NCI-H1930 (cell line): ENCODE data around the gene PGA4.
"Not testable (repeated sequence)": the region's sequence is repeated elsewhere in the genome, so short reads cannot be mapped to it uniquely, and the experiment has no call there.

Source experiments
- DNase-seq, 2 experiments: peaks; one replicate each; lab custom pipeline; 2025; lab: John Stamatoyannopoulos, UW

Gene PGA4

DNA sequence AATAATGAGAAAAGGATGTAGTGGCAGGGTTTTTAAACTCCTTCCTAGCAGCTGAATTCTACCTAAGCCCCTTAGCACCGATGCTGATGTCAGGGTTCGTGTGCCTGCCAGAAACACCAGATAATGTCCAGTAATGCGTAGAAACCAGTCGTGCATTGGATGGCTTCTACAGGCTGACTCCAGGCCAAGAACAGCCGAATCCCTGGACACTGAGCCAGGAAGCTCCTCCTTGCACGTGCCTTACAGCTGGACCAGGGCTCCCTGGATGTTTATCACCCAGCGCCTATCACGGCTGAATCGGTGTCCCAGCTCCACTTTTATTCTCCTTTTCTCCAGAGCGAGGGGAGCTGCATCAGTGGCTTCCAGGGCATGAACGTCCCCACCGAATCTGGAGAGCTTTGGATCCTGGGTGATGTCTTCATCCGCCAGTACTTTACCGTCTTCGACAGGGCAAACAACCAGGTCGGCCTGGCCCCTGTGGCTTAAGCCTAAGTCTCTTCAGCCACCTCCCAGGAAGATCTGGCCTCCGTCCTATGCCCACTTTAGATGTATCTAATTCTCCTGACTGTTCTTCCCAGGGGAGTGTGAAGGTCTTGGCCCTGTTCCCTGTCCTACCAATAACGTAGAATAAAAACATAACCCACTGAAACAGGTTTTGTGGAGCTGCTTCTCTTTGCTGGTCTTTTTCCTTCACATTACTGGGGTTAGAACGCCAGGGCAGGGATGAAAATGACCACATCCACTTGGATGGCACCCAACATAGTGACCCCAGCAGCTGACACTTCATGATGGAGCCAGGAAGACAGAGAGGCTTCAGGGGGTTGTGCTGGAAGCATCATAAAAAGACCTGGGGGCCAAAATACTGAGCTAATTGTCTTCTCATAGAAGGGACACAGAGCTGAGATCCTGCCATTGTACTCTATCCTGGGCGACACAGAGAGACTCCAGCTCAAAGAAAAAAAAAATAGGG lies 28.9 kb downstream of the PGA4 start:
- DNase-seq: not testable (repeated sequence)

DNA sequence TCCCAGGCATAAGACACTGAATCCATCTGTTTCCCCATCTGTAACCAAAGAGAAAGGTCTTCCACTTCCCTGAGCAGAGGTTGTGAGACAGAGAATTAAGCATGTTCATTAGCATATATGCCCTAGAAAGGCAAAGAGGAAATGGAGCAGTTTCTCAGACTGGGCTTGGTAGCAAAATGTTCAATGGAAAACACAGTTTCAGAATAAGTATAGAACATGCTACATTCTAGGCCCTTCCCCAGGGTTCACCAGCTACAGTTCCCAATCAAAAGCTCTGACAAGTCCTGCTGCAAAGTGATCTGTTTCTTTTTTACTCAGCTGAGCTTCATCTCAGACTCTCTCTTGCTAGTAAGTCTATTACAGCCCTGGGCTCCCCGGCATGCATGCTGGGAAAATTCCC lies 30.2 kb downstream of the PGA4 start:
- not testable (repeated sequence) for DNase-seq

DNA sequence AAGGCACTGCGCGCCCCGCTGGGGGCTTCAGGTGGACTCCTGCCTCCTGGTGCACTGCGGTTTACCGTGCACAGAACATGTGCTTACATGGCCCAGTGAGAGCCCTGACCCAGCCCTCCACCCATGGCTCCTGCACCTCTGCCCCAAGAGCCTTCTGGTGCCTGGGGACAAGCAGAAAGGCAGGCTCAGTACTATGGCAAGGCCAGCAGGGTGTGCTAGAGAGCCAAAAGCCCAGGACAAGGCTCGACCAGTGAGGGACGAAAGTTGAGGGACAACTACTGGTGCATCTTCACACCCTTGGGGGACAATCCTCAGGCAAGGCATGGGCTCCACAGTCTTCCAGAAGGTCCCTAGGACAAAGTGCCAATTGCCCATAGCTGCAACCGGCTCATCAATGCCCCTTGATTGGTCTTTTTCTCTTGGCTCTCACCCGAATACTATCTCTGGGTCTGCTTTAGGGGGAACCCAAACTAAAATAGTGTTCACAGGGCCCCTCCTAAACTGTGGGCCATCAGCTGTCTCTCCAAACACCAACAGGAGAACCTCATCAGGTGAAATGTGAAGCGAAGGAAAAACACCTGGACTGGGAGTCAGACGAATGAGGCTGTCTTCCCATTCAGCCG lies 32.4 kb downstream of the PGA4 start:
- peak in 1 of 2 experiments; percentile 18 for DNase-seq

DNA sequence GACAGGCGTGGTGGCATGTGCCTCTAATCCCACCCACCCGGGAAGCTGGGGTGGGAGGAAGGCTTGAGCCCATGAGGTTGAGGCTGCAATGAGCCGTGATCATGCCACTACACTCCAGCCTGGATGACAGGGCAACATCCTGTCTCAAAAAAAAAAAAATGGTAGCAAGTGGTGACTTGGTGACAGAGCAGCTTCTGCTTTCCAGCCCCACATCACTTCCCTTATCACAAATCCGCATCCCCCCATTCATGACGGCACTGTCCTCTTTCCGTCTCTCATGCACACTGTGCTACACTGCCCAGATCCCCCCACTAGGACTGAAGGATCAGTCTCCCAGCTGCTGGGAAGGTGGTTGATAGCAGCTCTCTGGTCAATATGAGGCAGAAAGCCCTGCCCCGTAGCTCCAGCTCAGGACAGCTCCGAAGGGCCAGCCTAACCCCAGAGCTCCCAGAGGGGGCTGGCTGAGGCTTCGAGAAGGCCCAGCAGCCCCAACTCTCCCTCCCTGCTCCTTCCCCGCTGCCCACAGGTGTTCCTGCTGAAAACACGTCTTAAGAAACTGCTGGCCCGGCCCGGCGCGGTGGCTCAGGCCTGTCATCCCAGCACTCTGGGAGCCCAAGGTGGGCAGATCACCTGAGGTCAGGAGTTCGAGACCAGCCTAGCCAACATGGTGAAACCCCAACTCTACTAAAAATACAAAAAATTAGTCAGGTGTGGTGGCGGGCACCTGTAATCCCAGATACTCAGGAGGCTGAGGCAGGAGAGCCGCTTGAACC lies 34.7 kb downstream of the PGA4 start:
- DNase-seq: no peak

DNA sequence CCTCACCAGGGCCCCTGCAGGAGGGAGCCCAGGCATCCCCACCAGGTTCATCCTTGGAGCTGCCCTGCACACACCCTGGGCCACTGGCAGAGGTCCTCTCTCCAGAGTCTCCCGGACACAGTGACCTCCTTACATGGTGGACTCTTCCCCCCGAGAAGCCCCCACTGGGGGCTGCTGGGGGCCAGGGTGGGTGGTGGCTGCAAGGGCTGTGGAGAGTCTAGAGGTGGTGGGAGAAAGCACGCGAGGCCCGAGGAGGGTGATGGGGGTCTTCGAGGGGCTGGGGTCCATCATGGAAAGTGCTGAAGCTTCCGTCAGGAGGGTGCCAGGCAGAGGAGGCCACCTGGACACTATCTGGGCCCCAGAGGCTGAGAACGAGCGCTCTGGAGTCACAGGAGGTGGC lies 36.4 kb downstream of the PGA4 start:
- DNase-seq: no peak

DNA sequence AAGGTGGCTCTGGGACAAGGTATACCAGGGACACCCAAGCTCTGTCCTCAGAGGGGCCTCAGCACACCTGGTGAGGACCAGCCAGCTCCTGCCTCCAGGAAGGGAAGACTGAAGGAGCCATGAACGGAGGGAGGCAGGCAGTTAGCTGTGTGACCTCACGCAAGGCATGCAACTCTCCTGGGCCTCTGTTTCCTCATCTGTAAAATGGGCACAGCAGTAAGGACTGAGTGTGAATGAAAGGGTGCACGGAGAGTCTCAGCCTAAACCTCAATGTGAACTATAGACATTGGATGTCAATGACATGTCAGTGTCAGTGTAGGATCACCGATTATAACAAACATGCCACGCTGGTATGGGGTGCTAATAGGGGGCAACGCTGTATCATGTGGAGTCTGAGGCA lies 37.2 kb downstream of the PGA4 start:
- no peak for DNase-seq

DNA sequence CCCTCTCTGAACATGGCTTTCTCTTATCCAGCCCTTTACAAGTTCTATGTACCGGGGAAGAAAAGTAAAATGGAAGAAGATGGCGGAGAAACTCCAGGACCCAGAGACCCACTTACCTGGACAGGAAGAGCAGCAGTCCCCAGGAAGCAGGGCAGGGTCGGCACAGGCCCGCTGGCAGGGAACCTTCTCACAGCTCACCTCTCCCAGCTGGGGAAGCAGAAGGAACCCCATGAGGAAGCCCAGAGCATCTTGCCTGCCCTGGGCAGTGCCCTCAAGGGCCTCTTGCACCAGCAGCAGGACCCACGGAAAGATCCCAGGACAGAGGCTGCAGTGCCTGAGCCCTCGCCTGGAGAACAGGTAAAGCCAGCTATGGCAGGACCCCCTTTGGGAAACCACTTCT lies 42.2 kb downstream of the PGA4 start:
- no peak for DNase-seq

DNA sequence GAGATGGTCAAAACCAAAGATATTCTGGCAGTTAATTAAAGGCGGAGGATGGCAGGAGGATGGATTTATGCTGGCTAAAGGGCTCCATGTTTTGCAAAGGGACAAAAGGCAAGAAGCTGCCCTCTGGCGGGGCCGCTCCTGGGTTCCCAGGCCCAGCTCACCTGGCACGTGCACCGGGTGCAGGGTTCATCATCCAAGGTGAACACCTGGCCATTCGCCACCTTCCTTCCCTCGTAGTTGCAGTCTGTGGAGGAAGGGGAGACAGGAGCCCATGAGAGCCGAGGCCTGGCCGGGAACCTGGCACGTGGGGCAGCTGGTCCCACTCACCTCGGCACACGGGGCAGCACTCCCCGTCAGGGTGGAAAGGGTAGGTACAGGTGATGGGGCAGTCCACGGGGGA lies 42.6 kb downstream of the PGA4 start:
- no peak for DNase-seq

DNA sequence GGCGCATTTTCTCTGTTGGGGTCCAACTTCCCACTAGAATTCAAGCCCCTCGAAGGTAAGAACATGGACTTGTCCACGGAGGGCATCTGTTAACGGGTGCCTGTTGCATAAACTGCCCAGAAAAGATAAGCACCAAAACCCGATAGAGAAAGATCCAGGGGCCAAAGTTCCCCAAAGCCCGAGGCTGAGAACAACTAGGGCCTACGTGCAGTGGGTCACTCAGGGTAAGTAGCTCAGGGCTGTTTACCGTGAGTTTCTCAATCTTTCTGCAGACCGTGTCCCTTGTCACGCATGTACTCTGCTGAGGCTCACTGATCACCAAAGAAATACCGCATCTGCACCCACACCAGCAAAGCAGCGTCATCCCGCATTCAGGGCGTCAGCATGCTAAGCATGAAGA lies 43.2 kb downstream of the PGA4 start:
- no peak for DNase-seq

DNA sequence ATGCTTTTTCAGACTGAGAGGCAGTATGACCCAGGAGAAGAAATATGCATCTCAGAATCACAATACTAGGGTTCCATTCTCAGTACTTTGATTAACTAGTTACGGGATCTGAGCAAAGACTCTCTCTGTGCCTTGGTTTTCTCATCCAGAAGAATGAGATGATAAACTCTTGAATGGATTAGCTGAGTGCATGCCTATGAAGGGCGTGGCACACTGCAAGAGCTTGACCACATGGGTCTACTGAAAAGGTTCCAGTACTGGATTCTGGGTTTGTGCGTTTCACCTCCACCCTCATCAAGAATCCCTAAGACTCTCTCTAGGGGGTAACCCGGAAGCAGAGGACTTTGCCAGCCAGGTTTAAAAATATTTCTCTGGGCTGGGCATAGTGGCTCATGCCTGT lies 44.5 kb downstream of the PGA4 start:
- no peak for DNase-seq

DNA sequence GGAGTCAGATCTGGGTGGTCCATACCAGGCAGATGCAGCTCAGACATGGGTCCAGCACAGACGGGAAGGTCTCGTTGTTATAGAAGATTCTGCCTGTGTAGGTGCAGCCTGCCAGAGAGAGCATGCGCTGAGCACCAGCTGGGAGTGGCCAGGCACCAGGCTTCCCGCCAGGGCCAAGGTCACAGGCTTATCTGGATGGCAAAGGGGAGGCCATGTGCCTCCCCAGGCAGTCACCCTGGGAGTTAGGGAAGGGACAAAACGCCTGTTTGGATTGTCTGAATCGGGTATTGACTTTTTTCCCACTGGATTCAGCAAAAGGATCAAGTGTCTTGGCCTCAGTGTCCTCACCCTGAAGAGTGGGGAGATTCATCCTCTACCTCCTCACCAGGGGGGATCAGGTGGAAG lies 45.3 kb downstream of the PGA4 start:
- no peak for DNase-seq

DNA sequence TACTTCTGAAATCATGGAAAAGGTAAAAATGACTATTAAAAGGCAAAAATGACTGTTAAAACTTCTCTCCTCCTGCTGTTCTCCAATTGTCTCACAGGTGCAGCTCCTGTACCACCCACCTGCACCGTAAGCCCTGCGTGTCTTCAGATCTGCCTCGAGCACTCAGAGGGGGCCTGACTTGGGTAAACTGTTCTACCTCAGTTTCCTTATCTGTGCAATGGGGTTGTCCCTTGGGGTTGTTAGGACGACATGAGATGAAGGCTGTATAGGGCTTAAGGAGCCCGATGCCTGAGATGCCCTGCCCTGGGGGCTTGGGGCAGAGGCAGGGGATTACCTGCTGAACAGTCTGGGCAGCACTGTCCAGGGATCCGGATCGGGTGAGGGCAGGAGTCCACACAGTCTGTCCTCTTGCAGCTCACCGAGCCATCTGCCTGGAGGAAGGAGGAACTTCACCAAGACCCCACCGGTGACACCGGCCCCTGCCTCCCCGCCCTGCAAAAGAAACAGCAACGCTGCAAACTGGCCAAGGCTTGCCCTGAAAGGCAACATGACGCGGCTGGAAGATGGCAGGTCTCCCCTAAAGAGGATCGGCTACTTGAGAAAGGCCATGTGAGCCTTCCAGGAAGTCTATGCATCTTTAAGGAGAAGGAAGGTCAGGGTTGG lies 46.6 kb downstream of the PGA4 start:
- no peak for DNase-seq

DNA sequence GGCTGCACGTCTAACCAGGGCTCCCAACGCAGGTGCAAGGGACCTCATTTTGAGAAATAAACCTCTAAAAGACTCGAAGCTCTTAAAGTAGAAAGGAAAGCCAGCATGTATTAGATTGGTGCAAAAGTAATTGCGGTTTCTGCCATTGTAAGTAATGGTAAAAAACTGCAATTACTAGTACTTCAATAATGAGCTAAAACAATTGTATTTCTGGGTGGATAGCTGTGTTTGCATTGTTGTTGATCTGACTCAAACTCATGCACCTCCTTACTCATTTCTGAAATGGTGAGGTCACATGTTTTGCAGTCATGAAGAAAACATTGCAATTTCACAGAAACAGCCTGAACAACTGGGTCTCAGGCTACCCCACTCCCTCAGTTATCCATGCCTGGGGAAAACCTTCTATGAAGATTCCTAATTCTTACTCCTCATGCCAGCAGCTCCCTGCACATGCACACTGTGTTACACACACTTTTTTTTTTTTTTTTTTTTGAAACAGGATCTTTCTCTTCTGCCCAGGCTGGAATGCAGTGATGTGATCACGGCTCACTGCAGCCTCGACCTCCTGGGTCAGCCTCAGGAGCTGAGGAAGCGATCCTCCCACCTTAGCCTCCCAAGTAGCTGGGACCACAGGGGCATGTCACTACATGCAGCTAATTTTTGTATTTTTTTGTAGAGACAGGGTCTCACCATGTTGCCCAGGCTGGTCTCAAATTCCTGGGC lies 48.4 kb downstream of the PGA4 start:
- no peak for DNase-seq

DNA sequence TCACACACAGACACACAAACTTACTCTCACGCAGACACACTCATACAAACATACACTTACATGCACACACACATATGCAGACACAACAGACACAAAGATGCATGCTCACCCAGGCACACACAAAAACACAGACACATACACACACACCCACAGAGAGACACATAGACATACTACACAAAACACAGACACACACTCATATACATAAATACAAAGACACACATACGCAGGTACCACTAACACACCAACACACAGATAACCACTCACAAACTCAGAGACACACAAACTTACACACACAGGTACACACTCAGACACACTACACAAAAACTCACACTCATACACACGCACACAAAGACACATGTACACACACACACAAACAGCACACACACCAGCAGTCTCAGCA lies 50.6 kb downstream of the PGA4 start:
- DNase-seq: no peak

DNA sequence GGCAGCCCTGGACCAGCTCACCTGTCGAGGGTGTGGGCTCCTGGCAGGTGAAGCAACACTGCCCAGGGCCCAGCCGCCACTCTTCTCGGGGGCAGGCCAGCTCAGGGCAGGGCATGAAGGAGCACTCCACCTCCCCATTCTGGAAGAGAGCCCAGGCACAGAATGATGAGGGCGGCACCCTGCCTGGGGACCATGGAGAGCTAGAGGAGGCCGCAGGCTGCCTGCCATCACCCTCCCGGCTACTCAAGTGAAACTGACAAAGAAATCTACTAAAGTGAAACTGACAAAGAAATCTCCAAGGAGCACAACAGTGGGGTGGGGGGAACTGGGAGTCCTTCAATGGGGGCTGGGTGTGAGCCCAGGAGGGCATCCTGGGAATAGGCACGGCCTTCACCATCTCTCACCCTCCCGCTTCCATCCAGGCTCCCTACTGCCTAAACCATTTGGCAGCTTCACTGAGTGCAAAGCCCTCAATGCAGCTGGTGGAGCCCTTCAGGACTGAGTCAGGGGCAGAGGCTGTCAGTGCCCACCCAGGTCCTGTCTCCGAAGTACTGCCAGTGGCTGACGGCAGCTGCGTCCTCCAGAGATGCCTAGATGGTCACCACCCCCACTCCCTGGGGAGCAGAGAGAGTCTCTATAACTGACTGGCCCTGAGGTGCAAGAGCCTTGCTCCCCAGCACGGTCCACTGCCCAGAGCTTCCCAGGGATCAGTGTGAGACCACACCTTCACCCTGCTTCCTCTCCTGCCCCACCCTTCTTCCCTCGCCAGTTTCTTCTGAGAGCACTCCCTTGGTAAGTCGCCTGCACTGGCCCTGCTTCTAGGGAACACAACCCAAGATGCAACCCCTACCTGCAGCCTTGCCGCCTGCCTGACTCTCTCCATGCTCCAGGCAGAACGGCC lies 51.3 kb downstream of the PGA4 start:
- no peak for DNase-seq

DNA sequence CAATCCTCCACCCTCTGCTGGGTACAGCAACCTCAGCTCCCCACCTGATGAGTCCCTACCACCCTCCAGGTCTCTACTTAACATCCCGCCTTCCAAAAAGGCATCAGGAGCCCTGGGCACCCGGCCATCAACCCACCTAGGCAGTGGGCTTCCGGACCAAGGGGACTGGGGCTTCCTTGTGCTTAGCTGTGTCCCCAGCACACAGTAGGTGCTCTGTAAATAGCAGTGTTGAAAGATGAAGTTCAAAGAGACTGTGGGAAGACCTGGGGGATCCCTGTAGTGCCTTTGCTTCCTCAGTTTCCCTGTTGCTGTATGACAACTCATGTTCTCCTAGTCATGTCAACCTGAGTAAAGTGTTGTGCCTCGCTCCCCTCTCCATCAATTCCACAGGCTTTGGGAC lies 51.9 kb downstream of the PGA4 start:
- DNase-seq: no peak

DNA sequence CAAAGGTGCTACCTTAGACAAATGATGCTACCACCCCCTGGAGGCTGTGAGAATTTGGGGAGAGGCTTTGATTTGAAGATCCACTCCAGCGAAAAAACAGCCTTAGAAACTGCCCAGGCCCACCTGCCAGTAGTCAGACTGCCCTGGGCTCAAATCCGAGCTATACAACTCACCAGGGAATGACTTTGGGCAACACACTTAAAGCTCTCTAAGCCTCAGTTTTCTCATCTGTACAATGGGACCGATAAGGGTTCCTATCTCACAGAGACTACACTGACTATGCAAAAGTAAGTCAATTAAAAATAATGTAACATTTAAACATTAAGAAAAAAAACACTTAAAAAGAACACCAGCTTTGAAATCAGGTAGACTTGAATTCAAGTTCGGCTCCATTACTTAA lies 53.0 kb downstream of the PGA4 start:
- DNase-seq: no peak

DNA sequence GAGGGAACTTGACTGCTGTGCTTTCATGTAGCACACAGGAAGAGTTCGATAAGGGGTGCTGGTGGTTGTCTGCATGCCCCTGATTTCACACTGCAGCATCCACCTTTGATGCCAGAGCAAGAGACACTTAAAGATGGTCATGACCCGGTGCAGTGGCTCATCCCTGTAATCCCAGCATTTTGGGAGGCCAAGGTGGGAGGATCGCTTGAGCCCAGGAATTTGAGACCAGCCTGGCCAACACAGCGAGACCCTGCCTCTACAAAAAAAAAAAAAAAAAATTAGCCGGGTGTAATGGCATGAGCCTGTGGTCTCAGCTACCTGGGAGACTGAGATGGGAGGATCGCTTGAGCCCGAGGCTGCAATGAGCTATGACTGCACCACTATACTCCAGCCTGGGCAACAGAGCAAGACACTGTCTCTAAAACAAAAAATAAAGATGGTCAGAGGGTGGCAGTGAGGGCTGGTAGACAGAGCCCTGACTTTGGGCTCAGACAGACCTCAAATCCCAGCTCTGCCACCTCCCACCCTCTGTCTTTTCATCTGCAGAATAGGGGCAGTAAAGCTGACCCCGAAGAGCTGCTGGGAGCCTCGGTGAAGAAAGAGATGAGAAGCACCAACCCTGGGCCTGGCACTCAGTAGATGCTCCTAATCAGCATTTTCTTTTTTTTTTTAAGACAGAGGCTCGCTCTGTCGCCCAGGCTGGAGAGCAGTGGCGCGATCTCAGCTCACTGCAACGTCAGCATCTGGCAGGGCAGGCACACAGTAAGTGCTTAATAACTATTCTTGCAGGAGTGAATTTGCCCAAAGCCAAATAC lies 55.2 kb downstream of the PGA4 start:
- DNase-seq: no peak

DNA sequence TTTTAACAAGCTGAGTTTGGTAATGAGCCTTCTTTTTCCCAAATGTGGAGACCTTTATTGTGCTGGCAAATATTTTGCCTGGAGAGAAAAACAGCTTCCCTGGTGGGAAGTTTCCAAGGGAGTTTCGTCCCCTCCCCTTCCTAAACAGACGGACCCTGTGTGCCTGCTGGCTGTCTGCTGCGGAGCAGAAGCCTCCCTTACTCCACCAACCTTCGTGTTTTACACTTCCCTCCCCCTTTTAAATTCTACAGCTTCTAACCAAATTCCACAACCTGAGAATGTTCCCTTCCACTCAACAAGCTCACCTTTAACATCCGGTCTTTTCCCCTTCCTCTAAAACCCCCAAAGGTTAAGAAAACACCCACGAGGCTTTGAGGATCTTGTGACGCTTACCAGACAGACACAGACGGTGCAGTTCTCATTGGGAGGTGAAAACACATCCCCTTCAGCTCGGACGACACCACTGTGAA lies 55.9 kb downstream of the PGA4 start:
- DNase-seq: no peak
